ENCODE data around the gene TMEM81.

The TMEM81 gene

GRCh38 chr1:205108464-205108863 is 24.2 kb upstream of the TMEM81 start:
- H3K4me3 ChIP-seq (ENCODE audit: low read depth, low read length), result no peak overlapping the region
- TF ChIP-seq CTCF (IDR thresholded peaks at IDR 0.05; ENCODE audit: insufficient read depth, low read depth, low read length, missing control alignments), result no peak
- DNase-seq (ENCODE audit: low read depth), result no peak

GRCh38 chr1:205107327-205107726 is 23.1 kb upstream of the TMEM81 start:
- no peak for TF ChIP-seq CTCF (IDR thresholded peaks at IDR 0.05; ENCODE audit: insufficient read depth, low read depth, low read length, missing control alignments)
- no peak for DNase-seq (ENCODE audit: low read depth)
- H3K4me3 ChIP-seq (ENCODE audit: low read depth, low read length), result no peak overlapping the region

GRCh38 chr1:205102404-205102803 is 18.1 kb upstream of the TMEM81 start:
- DNase-seq (ENCODE audit: low read depth), result no peak
- no peak for TF ChIP-seq CTCF (IDR thresholded peaks at IDR 0.05; ENCODE audit: insufficient read depth, low read depth, low read length, missing control alignments)
- H3K4me3 ChIP-seq (ENCODE audit: low read depth, low read length), result no peak overlapping the region

GRCh38 chr1:205098242-205098641 is 14.0 kb upstream of the TMEM81 start:
- DNase-seq (ENCODE audit: low read depth), result no peak
- H3K4me3 ChIP-seq (ENCODE audit: low read depth, low read length), result no peak overlapping the region
- TF ChIP-seq CTCF (IDR thresholded peaks at IDR 0.05; ENCODE audit: insufficient read depth, low read depth, low read length, missing control alignments), result no peak

- no peak overlapping the region for H3K4me3 ChIP-seq (ENCODE audit: low read depth, low read length)
- no peak for TF ChIP-seq CTCF (IDR thresholded peaks at IDR 0.05; ENCODE audit: insufficient read depth, low read depth, low read length, missing control alignments)
- no peak for DNase-seq (ENCODE audit: low read depth)
Observed at GRCh38 chr1:205095422-205095821, 11.2 kb upstream of the TMEM81 start.

- H3K4me3 ChIP-seq (ENCODE audit: low read depth, low read length), result no peak overlapping the region
- no peak for TF ChIP-seq CTCF (IDR thresholded peaks at IDR 0.05; ENCODE audit: insufficient read depth, low read depth, low read length, missing control alignments)
- no peak for DNase-seq (ENCODE audit: low read depth)
Observed at GRCh38 chr1:205091043-205091740, 6.9 kb upstream of the TMEM81 start.

GRCh38 chr1:205088341-205088740 is 4.1 kb upstream of the TMEM81 start:
- no peak for DNase-seq (ENCODE audit: low read depth)
- no peak overlapping the region for H3K4me3 ChIP-seq (ENCODE audit: low read depth, low read length)
- TF ChIP-seq CTCF (IDR thresholded peaks at IDR 0.05; ENCODE audit: insufficient read depth, low read depth, low read length, missing control alignments), result no peak
